ENCODE results near the gene OSBPL9. TPM values are rescaled to one million over a fixed set of nuclear protein-coding genes. Genes with fewer than 3 reads are reported as not detected.

OSBPL9 gene
- total and polyA plus RNA-seq, 2 experiments from 2014 or later = 32.2 to 37.0 TPM

DNA sequence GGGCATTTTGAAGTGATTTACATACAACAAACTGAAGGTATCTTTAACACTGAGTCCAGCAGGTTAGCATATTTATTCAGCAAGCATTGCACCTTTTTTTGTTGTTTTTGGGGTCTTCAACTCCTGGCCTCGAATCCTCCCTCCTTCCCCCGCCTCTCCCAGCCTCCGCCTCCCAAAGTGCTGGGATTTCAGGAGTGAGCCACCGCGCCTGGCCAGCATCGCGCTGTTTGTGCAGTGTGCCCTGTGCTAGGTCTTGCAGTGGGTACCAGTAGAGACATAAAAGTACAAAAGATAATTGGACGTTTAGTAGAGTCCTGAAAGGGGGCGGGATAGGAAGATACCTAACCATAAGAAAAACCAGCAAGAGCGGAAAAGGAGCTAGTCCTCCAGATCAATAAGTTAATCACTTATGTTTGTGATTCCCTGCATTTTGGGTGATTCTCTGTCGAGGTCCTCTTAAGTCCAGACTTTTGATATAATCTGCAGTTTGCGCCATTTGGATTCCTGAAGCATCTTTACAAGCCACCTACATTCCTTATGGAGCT is 111.8 kb downstream of the OSBPL9 start:
- peaks cover 81% of the 10 kb centered on the region for H3K79me2 ChIP-seq (ENCODE audit: insufficient read depth)
- WGBS, 2 experiments (ENCODE audit: low coverage in 1 of 2, low lambda C conversion rate in 2 of 2, missing lambda C conversion rate in 2 of 2) = 91 to 93% methylated on average over 12 of the region's 12 CpGs
- no peaks in the 10 kb centered on the region for H3F3A ChIP-seq (ENCODE audit: insufficient read depth)
- no peaks in the 10 kb centered on the region for H3K27me3 ChIP-seq (replicated peaks; ENCODE audit: insufficient read depth)
- H3K9me2 ChIP-seq (ENCODE audit: insufficient read depth) = no peaks in the 10 kb centered on the region
- no peaks in the 10 kb centered on the region for H4K20me1 ChIP-seq (ENCODE audit: insufficient read depth)
- DNase-seq = no peak
- H3K4me3 ChIP-seq = peak overlapping the region; percentile 82
- in situ Hi-C loops (cut with MboI) = no loop called here
- no peaks in the 10 kb centered on the region for H3K36me3 ChIP-seq (ENCODE audit: low read depth)
- no peaks in the 10 kb centered on the region for H3K9me3 ChIP-seq (ENCODE audit: low read depth)
- no peaks in the 10 kb centered on the region; the same call in 1 of the 2 replicates for H3K4me1 ChIP-seq (ENCODE audit: insufficient read depth)
- no peak overlapping the region for H3K27ac ChIP-seq
- peak overlapping the region; percentile 80 for H3K9ac ChIP-seq
- no peak for TF ChIP-seq EZH2 (IDR thresholded peaks at IDR 0.05; ENCODE audit: insufficient read depth, poor library complexity, severe bottlenecking)
- no peak for TF ChIP-seq EZH2phosphoT487 (IDR thresholded peaks at IDR 0.05; ENCODE audit: insufficient read depth, low read depth)
- peak overlapping the region; percentile 92 for H3K4me2 ChIP-seq (ENCODE audit: unreplicated experiment)
- H2AFZ ChIP-seq = peak overlapping the region; percentile 78

DNA sequence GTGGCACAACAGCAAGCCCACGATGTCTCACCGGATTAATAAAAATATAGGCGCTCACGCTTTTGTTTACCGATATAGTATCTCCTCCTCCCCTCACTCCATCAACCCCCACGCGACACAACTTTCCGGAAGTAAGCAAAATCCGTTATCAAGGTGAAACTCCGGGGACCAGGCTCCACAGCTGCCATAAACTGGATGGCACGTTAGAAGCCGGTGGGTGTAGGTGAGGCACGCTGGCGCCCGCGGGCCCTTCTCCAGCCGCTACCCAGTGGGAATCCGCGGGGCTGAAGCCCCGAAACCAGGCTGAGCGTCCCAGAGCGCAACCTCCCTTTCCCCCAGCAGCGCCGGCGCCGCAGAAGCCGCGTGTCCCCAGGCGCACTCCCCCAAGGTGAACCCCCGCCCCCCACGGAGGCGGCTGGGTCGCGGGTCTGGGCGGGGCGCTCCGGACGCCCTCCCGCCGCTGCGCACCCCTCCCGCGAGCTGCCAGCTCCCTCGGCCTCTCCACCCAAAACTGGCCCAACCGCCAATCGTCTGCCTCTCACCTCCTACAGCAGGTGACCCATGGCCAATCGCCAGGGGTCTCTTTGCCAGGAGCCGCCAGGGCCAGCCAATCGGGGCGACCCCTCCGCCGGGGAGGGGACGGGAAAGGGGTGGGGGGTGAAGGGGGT is 112.4 kb downstream of the OSBPL9 start:
- no peaks in the 10 kb centered on the region for H4K20me1 ChIP-seq (ENCODE audit: insufficient read depth)
- no peak overlapping the region for H3K27ac ChIP-seq
- peak overlapping the region; percentile 92 for H3K4me2 ChIP-seq (ENCODE audit: unreplicated experiment)
- H3K9me3 ChIP-seq (ENCODE audit: low read depth) = no peaks in the 10 kb centered on the region
- peak overlapping the region; percentile 80 for H3K9ac ChIP-seq
- TF ChIP-seq EZH2 (IDR thresholded peaks at IDR 0.05; ENCODE audit: insufficient read depth, poor library complexity, severe bottlenecking) = no peak
- no peak for TF ChIP-seq EZH2phosphoT487 (IDR thresholded peaks at IDR 0.05; ENCODE audit: insufficient read depth, low read depth)
- 0 out of 2 replicates have a peak, but pooled peaks cover 5% of the 10 kb centered on the region for H3F3A ChIP-seq (ENCODE audit: insufficient read depth)
- no peaks in the 10 kb centered on the region for H3K36me3 ChIP-seq (ENCODE audit: low read depth)
- no peaks in the 10 kb centered on the region for H3K27me3 ChIP-seq (replicated peaks; ENCODE audit: insufficient read depth)
- in situ Hi-C loops (cut with MboI) = no loop called here
- peak overlapping the region; percentile 78 for H2AFZ ChIP-seq
- DNase-seq = peak; percentile 64
- H3K9me2 ChIP-seq (ENCODE audit: insufficient read depth) = no peaks in the 10 kb centered on the region
- peaks cover 79% of the 10 kb centered on the region for H3K79me2 ChIP-seq (ENCODE audit: insufficient read depth)
- H3K4me3 ChIP-seq = peak overlapping the region; percentile 82
- 2 to 5% methylated on average over 27 to 53 of the region's 53 CpGs for WGBS, 2 experiments (ENCODE audit: low coverage in 1 of 2, low lambda C conversion rate in 2 of 2, missing lambda C conversion rate in 2 of 2)
- peaks cover 6% of the 10 kb centered on the region; the same call in 1 of the 2 replicates for H3K4me1 ChIP-seq (ENCODE audit: insufficient read depth)

DNA sequence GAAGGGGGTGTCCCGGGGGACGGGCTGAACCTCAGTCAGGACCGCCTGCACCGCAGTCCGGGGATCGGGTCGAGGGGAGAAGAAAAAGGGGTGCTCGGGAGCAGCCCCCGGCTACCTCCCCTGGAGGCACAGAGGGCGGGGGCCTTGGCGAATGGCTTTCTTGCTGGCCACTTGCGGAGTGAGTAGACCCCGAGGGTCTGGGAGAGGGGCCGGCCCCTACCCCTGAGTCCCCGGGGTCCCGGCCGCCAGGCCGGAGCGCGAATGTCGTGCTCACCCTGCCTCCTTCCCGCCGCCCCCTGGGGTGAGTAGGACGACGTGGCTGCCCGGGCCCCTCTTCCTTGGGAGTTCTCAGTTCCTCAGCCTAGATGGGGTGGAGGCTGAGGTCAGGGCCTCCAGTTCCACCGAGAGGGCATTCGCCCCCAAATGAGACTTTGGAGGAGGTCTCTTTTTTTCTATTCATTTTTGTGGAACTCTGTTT is 113.0 kb downstream of the OSBPL9 start:
- Histone ChIP-seq H4K20me1 (ENCODE audit: insufficient read depth) (no peaks in the 10 kb centered on the region), H3K9ac (peak overlapping the region; percentile 80), H3K27ac (peak overlapping the region; percentile 15), H3K27me3 (replicated peaks; ENCODE audit: insufficient read depth) (no peaks in the 10 kb centered on the region), H3K9me3 (ENCODE audit: low read depth) (no peaks in the 10 kb centered on the region), H3K9me2 (ENCODE audit: insufficient read depth) (no peaks in the 10 kb centered on the region), H3K36me3 (ENCODE audit: low read depth) (no peaks in the 10 kb centered on the region), H3K4me1 (ENCODE audit: insufficient read depth) (peaks cover 11% of the 10 kb centered on the region; the same call in 1 of the 2 replicates), H3K79me2 (ENCODE audit: insufficient read depth) (peaks cover 79% of the 10 kb centered on the region), H3F3A (ENCODE audit: insufficient read depth) (0 out of 2 replicates have a peak, but pooled peaks cover 7% of the 10 kb centered on the region), H3K4me2 (ENCODE audit: unreplicated experiment) (peak overlapping the region; percentile 92), H3K4me3 (peak overlapping the region; percentile 82), H2AFZ (peak overlapping the region; percentile 78)
- no peak for TF ChIP-seq EZH2phosphoT487 (IDR thresholded peaks at IDR 0.05; ENCODE audit: insufficient read depth, low read depth)
- TF ChIP-seq EZH2 (IDR thresholded peaks at IDR 0.05; ENCODE audit: insufficient read depth, poor library complexity, severe bottlenecking) = no peak
- WGBS, 2 experiments (ENCODE audit: low coverage in 1 of 2, low lambda C conversion rate in 2 of 2, missing lambda C conversion rate in 2 of 2) = 13 to 21% methylated on average over 16 to 28 of the region's 28 CpGs
- DNase-seq = peak; percentile 39
- in situ Hi-C loops (cut with MboI) = no loop called here

DNA sequence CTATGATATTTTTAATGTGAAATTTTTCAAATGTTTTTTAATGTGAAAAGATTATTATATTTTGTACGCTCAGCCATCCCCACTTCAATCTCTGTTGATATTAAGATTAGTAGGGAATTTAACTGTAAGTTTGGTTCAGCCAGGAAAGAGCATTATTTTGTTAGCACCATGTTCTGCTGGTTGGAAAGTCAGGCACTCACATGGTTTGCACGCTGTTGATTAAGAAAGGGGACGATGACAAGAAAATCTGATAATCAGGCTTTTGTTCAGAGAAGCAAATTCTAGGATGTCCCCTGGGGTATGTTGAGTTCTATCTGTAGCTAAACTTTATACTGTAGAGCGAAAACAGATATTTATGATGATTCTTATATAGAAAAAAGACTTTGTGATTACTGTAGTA is 115.1 kb downstream of the OSBPL9 start:
- H3K4me3 ChIP-seq = no peak overlapping the region
- WGBS, 2 experiments (ENCODE audit: low coverage in 1 of 2, low lambda C conversion rate in 2 of 2, missing lambda C conversion rate in 2 of 2) = 98 to 100% methylated on average over 4 of the region's 4 CpGs
- no peaks in the 10 kb centered on the region for H3K27me3 ChIP-seq (replicated peaks; ENCODE audit: insufficient read depth)
- in situ Hi-C loops (cut with MboI) = no loop called here
- TF ChIP-seq EZH2 (IDR thresholded peaks at IDR 0.05; ENCODE audit: insufficient read depth, poor library complexity, severe bottlenecking) (no peak), EZH2phosphoT487 (IDR thresholded peaks at IDR 0.05; ENCODE audit: insufficient read depth, low read depth) (no peak)
- H3K36me3 ChIP-seq (ENCODE audit: low read depth) = no peaks in the 10 kb centered on the region
- H3K4me1 ChIP-seq (ENCODE audit: insufficient read depth) = peaks cover 32% of the 10 kb centered on the region
- peaks cover 29% of the 10 kb centered on the region for H3F3A ChIP-seq (ENCODE audit: insufficient read depth)
- H3K4me2 ChIP-seq (ENCODE audit: unreplicated experiment) = no peak overlapping the region
- no peak overlapping the region for H3K9ac ChIP-seq
- DNase-seq = no peak
- no peaks in the 10 kb centered on the region for H3K9me3 ChIP-seq (ENCODE audit: low read depth)
- H3K79me2 ChIP-seq (ENCODE audit: insufficient read depth) = peaks cover 88% of the 10 kb centered on the region
- no peak overlapping the region for H2AFZ ChIP-seq
- H3K27ac ChIP-seq = no peak overlapping the region
- no peaks in the 10 kb centered on the region for H3K9me2 ChIP-seq (ENCODE audit: insufficient read depth)
- no peaks in the 10 kb centered on the region for H4K20me1 ChIP-seq (ENCODE audit: insufficient read depth)
